ENCODE measurements around the gene NLRC5. TPM values are rescaled to one million over a fixed set of nuclear protein-coding genes. Genes with fewer than 3 reads are reported as not detected.

The NLRC5 gene
- total RNA-seq, 2 donors from 2014 or later = 8.3 to 23.4 TPM

- WGBS, 2 donors = 69% methylated on average over 8 of the region's 8 CpGs
- H3K4me1 ChIP-seq = no peaks in the 10 kb centered on the region
- no peaks in the 10 kb centered on the region for H3K36me3 ChIP-seq (replicated peaks in 1 of 2; ENCODE audit: insufficient read depth in 1 of 2, low read depth in 2 of 2)
- H3K4me3 ChIP-seq = no peak overlapping the region
- no peak for DNase-seq
- ATAC-seq = no peak
- H3K27ac ChIP-seq = no peak overlapping the region
- H3K9me3 ChIP-seq = no peaks in the 10 kb centered on the region
- TF ChIP-seq, protein P1, sequence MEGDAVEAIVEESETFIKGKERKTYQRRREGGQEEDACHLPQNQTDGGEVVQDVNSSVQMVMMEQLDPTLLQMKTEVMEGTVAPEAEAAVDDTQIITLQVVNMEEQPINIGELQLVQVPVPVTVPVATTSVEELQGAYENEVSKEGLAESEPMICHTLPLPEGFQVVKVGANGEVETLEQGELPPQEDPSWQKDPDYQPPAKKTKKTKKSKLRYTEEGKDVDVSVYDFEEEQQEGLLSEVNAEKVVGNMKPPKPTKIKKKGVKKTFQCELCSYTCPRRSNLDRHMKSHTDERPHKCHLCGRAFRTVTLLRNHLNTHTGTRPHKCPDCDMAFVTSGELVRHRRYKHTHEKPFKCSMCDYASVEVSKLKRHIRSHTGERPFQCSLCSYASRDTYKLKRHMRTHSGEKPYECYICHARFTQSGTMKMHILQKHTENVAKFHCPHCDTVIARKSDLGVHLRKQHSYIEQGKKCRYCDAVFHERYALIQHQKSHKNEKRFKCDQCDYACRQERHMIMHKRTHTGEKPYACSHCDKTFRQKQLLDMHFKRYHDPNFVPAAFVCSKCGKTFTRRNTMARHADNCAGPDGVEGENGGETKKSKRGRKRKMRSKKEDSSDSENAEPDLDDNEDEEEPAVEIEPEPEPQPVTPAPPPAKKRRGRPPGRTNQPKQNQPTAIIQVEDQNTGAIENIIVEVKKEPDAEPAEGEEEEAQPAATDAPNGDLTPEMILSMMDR (IDR thresholded peaks at IDR 0.05) = no peak
- TF ChIP-seq POLR2A (IDR thresholded peaks at IDR 0.05) = no peak
- intact Hi-C loops (cut with DNase I) = no loop called here
- no peaks in the 10 kb centered on the region for H3K27me3 ChIP-seq
Observed at GRCh38 chr16:57072616-57073275, 83.4 kb downstream of the NLRC5 start.

DNA sequence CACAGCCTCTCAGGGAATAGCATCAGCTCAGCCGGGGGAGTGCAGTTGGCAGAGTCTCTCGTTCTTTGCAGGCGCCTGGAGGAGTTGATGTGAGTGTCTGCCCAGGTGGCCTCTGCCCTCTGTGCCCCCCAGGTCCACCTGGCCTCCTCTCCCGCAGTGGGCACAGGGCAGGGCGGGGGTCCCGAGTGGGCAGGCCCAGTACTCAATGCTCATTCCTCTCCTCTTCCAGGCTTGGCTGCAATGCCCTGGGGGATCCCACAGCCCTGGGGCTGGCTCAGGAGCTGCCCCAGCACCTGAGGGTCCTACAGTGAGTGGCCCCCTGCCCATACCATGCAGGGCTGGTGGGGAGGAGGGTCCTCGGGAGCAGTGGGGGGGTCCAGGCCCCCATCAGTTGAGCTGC is 88.4 kb downstream of the NLRC5 start:
- ATAC-seq (no peak), DNase-seq (no peak)
- WGBS, 2 donors = 55 to 100% methylated on average over 1 to 5 of the region's 7 CpGs
- no peak overlapping the region for H3K27ac ChIP-seq
- H3K4me1 ChIP-seq = no peaks in the 10 kb centered on the region
- no peak overlapping the region for H3K4me3 ChIP-seq
- no peaks in the 10 kb centered on the region for H3K9me3 ChIP-seq
- no peaks in the 10 kb centered on the region for H3K36me3 ChIP-seq (replicated peaks in 1 of 2; ENCODE audit: insufficient read depth in 1 of 2, low read depth in 2 of 2)
- H3K27me3 ChIP-seq = no peaks in the 10 kb centered on the region
- TF ChIP-seq, protein P1 (IDR thresholded peaks at IDR 0.05) = no peak
- TF ChIP-seq POLR2A (IDR thresholded peaks at IDR 0.05) = no peak
- intact Hi-C loops (cut with DNase I) = no loop called here

DNA sequence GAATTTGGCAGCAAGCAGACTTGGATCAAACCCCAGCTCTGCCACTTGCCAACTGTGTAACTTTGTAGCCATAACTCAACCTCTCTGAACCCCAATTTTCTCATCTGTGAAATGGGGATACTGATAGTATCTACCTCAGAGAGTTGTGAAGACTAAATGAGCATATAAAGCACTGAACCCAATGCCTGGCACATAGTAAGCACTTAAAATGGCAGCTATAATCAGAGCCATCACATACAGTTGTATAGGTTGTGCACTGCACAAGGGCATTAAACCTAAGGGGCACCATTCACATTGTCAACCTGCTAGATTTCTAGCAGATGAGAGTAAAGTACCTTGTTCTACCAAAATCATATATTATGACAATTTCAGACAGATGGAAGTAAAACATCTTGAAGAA is 92.4 kb downstream of the NLRC5 start:
- TF ChIP-seq POLR2A (IDR thresholded peaks at IDR 0.05) = no peak
- TF ChIP-seq, protein P1 (IDR thresholded peaks at IDR 0.05) = no peak
- no peak overlapping the region for H3K27ac ChIP-seq
- H3K4me3 ChIP-seq = no peak overlapping the region
- H3K9me3 ChIP-seq = no peaks in the 10 kb centered on the region
- ATAC-seq (no peak), DNase-seq (no peak)
- H3K27me3 ChIP-seq = no peaks in the 10 kb centered on the region
- intact Hi-C loops (cut with DNase I) = no loop called here
- H3K36me3 ChIP-seq (replicated peaks in 1 of 2; ENCODE audit: insufficient read depth in 1 of 2, low read depth in 2 of 2) = no peaks in the 10 kb centered on the region
- H3K4me1 ChIP-seq = peaks cover 4% of the 10 kb centered on the region

GRCh38 chr16:57082664-57083063 is 93.3 kb downstream of the NLRC5 start:
- H3K27ac ChIP-seq = no peak overlapping the region
- no peak overlapping the region for H3K4me3 ChIP-seq
- 80 to 83% methylated on average over 6 of the region's 6 CpGs for WGBS, 2 donors
- H3K27me3 ChIP-seq = no peaks in the 10 kb centered on the region
- H3K4me1 ChIP-seq = peaks cover 4% of the 10 kb centered on the region
- ATAC-seq = no peak
- no peaks in the 10 kb centered on the region for H3K9me3 ChIP-seq
- TF ChIP-seq, protein P1 (IDR thresholded peaks at IDR 0.05) = no peak
- no peak for TF ChIP-seq POLR2A (IDR thresholded peaks at IDR 0.05)
- no peaks in the 10 kb centered on the region for H3K36me3 ChIP-seq (replicated peaks in 1 of 2; ENCODE audit: insufficient read depth in 1 of 2, low read depth in 2 of 2)
- no peak for DNase-seq
- intact Hi-C loops (cut with DNase I) = no loop called here

DNA sequence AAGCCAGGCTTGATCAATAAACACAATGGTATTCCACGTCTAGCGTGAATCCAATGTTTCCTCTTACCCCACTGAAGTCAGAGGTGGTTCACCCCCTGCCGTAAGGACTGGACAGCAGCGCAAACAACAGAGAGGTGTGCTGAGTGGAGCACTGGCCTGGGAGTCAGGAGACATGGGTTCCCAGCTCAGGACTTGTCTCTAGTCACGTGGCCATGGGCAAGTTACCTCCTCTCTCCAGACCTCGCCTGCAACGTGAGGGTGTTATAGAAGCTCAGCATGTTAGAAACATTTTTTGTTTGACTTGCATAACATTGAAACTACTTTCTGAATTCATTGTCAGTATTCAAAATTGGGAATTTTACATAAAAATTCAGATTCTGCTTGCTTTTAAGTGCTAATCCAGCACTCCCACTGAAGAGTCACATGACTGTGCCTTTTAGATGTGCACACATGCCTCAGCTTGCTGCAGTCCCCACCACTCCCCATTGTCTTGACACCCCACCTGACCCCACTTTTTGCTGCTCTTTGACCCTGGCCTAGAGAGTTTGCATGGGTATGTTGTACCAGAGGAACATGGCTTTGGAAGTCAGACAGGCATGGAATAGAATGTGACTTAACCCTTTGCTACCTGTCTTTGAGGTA is 94.2 kb downstream of the NLRC5 start:
- Histone ChIP-seq H3K27me3 (no peaks in the 10 kb centered on the region), H3K4me3 (no peak overlapping the region), H3K4me1 (peaks cover 4% of the 10 kb centered on the region), H3K27ac (no peak overlapping the region), H3K9me3 (no peaks in the 10 kb centered on the region), H3K36me3 (replicated peaks in 1 of 2; ENCODE audit: insufficient read depth in 1 of 2, low read depth in 2 of 2) (no peaks in the 10 kb centered on the region)
- TF ChIP-seq POLR2A (IDR thresholded peaks at IDR 0.05) = no peak
- TF ChIP-seq, protein P1 (IDR thresholded peaks at IDR 0.05) = no peak
- intact Hi-C loops (cut with DNase I) = no loop called here
- no peak for DNase-seq
- 69 to 77% methylated on average over 3 to 7 of the region's 7 CpGs for WGBS, 2 donors
- ATAC-seq = no peak

Measured in body of pancreas (tissue), 4 donors.